ENCODE results near the gene PTGFR.

The PTGFR gene

GRCh38 chr1:78490861-78491450 lies at the start of gene PTGFR:
PTGFR (plus strand) TSS chr1:78490974; CDS start chr1:78492744, 1,770 bp downstream.
- peak in 2 of 56 donors; percentile 8 to 11 for DNase-seq

- no peak for DNase-seq
These were observed 48.9 kb upstream of the PTGFR start for GRCh38 chr1:78441921-78442320.

GRCh38 chr1:78447086-78447485 lies 43.7 kb upstream of the PTGFR start:
- no peak for DNase-seq

- DNase-seq = no peak
These were observed 26.3 kb upstream of the PTGFR start for GRCh38 chr1:78464449-78464891.

GRCh38 chr1:78465143-78465542 lies 25.6 kb upstream of the PTGFR start:
- no peak for DNase-seq

- no peak for DNase-seq
These were observed 22.3 kb upstream of the PTGFR start for GRCh38 chr1:78468521-78468920.

GRCh38 chr1:78469576-78469975 lies 21.2 kb upstream of the PTGFR start:
- no peak for DNase-seq

- DNase-seq = no peak
These were observed 18.7 kb upstream of the PTGFR start for GRCh38 chr1:78471890-78472620.

GRCh38 chr1:78472851-78473496 lies 17.8 kb upstream of the PTGFR start:
- DNase-seq = no peak

GRCh38 chr1:78474092-78474491 lies 16.7 kb upstream of the PTGFR start:
- no peak for DNase-seq

GRCh38 chr1:78475888-78476610 lies 14.7 kb upstream of the PTGFR start:
- no peak for DNase-seq

GRCh38 chr1:78483903-78484302 lies 6.9 kb upstream of the PTGFR start:
- no peak for DNase-seq

- DNase-seq = peak in 2 of 56 donors; percentile 4 to 5
These were observed 787 bp downstream of the PTGFR start for GRCh38 chr1:78491451-78492071.

- DNase-seq = no peak
These were observed 1.7 kb downstream of the PTGFR start for GRCh38 chr1:78492386-78492950.

GRCh38 chr1:78493451-78493850 lies 2.7 kb downstream of the PTGFR start:
- no peak for DNase-seq

- DNase-seq = no peak
These were observed 6.4 kb downstream of the PTGFR start for GRCh38 chr1:78497201-78497600.

GRCh38 chr1:78500529-78500928 lies 9.8 kb downstream of the PTGFR start:
- DNase-seq = no peak

- DNase-seq = no peak
These were observed 10.4 kb downstream of the PTGFR start for GRCh38 chr1:78501203-78501602.

GRCh38 chr1:78511334-78511733 lies 20.6 kb downstream of the PTGFR start:
- DNase-seq = no peak

GRCh38 chr1:78516716-78517115 lies 25.9 kb downstream of the PTGFR start:
- no peak for DNase-seq

- no peak for DNase-seq
These were observed 28.7 kb downstream of the PTGFR start for GRCh38 chr1:78519446-78519845.

Measured in amygdala (tissue), 56 donors.